Astrocyte of the cerebellum (primary cell): ENCODE data around the gene TEC.

Experiments used
- DNase-seq: peaks from one replicate; pipeline ENCODE4 v3.0.0-alpha.2; 2011; ENCODE audit warnings: low read depth
- H3K4me3 ChIP-seq: 2 replicates; pipeline ENCODE4 v1.5.1; 2011; ENCODE audit warnings: mild to moderate bottlenecking, low read depth, low read length, moderate library complexity
- CTCF ChIP-seq: IDR thresholded peaks from 2 replicates; pipeline ENCODE4 v1.5.1; 2012; ENCODE audit warnings: low read length, low read depth, moderate library complexity, mild to moderate bottlenecking; ENCODE audit errors: missing control alignments
- in situ Hi-C: cut with HindIII; loops from 2 replicates; pipeline ENCODE4 v1.10.0; 2017; ENCODE audit warnings: low sequenced_read_pairs

The TEC gene

GRCh38 chr4:48250980-48251379 is 18.7 kb downstream of the TEC start:
- DNase-seq: no peak
- TF ChIP-seq CTCF: no peak
- no peak overlapping the region for H3K4me3 ChIP-seq
- in situ Hi-C loops: no loop called here

GRCh38 chr4:48250343-48250742 is 19.3 kb downstream of the TEC start:
- TF ChIP-seq CTCF: no peak
- in situ Hi-C loops: no loop called here
- no peak for DNase-seq
- H3K4me3 ChIP-seq: no peak overlapping the region

DNA sequence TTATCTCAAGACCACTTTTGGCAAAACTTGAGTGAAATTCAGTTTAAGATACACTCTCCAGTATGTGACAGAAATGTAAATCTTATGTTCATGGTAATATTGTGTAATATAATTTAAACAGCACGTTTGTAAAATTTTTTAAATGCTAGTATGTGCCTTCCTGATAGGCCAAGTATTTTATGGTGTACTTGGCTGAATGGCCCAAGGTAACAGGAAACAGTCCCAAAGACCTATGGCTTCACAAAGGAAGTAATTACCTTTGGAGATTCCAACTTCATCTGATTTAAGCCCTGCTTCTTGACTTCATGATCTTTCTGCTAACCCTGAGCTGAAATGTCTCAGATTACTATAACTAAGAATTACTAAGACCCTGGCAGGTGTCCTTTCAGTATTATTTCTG is 20.3 kb downstream of the TEC start:
- no peak for DNase-seq
- in situ Hi-C loops: no loop called here
- TF ChIP-seq CTCF: no peak
- no peak overlapping the region for H3K4me3 ChIP-seq

- in situ Hi-C loops: no loop called here
- no peak for TF ChIP-seq CTCF
Observed at GRCh38 chr4:48248559-48248953, 21.1 kb downstream of the TEC start.

GRCh38 chr4:48247878-48248558 is 21.6 kb downstream of the TEC start:
- no peak for TF ChIP-seq CTCF
- no peak overlapping the region for H3K4me3 ChIP-seq
- in situ Hi-C loops: no loop called here
- no peak for DNase-seq

More at GRCh38 chr4:48248559-48248953, 21.1 kb downstream of the TEC start:
- no peak for DNase-seq
- H3K4me3 ChIP-seq: no peak overlapping the region

DNA sequence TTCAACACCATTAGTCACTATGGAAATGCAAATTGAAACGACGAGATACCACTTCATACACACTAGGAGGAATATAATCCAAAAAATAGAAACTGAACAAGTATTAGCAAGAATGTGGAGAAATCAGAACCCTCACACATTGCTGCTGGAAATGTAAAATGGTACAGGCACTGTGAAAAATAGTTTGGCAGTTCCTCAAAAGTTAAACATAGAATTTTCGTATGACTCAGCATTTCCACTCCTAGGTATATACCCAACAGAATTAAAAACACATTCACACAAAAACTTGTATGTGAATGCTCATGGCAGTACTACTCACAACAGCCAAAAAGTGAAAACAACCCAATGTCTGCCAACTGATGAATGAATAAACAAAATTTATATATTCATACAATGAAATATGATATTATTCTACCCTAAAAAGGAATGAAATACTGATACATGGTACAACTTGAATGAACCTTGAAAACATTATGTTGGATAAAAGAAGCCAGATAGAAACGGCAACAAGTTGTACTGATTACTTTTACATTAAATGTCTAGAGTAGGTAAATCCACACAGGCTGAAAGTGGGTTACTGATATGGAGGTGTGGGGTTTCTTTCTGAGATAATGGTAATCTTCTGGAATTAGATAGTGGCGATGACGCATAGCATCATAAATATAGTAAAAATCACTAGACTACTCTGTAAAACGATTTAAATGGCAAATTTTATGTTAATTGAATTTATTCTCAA is 22.3 kb downstream of the TEC start:
- no peak overlapping the region for H3K4me3 ChIP-seq
- in situ Hi-C loops: no loop called here
- TF ChIP-seq CTCF: no peak
- DNase-seq: no peak
